Stimulated activated CD4-positive, alpha-beta T cell treated with anti-CD3 and anti-CD28 coated beads, TNF-alpha, amount 100 ng/mL, for 4 hours (primary cell): Measurements from ENCODE around the gene SHANK1.

Experiments used
- DNase-seq, 3 experiments: peaks; one replicate each; pipeline ENCODE4 v3.0.0-alpha.2; 2020; ENCODE audit warnings: low read depth in 3 of 3

The SHANK1 gene

DNA sequence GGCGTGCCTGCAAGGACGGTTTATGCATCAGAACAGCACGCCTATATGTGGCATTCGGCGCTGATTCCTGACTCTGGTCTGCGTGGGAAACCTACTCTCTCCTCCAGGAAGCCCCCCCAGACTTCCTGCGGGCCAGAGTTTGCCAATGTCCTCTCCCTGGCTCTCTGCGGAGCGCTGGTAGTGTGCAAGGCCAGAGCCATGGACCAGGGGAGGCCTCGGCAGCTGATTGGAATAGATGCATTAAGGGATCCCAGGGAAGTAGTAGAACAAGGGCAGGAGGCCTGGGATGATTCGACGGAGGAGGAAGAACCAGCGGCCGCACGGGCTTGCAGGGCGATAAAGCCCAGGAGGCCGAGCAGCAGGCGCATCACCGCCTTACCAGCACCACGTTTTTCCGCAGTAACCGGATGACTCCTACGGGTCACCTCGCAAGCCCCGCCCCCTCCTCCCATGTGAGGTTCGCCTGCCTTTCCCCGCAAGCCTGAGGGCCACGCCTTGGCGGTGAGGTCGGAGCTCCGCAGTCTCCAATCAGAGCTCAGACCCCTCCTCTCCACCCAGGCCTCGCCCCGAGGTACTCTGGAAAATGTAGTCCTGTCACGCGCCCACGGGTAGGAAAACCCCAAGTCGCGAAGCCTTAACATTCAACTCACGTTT, 8.6 kb upstream of the SHANK1 start:
- peak; percentile 27 to 58 (median 54) for DNase-seq

DNA sequence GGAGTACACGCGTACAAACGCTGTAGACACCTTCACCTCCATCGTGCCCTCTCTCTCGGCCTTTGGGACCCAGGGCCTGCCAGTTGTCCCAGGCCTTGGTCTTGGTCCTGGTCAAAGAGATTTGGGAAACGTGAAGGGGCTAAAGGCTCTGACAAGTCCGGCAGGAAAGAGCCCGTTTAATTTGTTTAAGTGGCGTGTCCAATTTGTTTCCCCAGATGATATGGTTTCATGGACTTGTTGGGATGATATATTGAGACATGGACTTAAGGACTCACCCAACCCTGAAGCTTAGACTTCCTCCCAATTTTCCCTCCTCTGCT, 6.3 kb upstream of the SHANK1 start:
- DNase-seq, result no peak

DNA sequence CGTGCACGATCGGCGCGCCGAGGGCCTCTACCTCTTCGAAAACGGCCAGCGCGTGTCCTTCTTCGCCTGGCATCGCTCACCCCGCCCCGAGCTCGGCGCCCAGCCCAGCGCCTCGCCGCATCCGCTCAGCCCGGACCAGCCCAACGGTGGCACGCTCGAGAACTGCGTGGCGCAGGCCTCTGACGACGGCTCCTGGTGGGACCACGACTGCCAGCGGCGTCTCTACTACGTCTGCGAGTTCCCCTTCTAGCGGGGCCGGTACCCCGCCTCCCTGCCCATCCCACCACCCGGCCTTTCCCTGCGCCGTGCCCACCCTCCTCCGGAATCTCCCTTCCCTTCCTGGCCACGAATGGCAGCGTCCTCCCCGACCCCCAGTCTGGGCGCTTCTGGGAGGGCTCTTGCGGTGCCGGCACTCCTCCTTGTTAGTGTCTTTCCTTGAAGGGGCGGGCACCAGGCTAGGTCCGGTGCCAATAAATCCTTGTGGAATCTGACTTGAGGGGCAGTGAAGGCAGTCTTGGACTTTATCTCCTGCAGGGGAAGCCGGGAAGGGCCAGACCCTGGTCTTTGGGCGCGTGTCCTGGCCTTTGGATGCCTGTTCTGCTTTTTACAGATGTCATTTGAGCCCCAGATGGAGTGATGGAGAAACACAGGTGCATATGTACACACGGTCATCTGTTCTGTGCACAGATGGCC, 5.8 kb upstream of the SHANK1 start:
- no peak for DNase-seq

DNA sequence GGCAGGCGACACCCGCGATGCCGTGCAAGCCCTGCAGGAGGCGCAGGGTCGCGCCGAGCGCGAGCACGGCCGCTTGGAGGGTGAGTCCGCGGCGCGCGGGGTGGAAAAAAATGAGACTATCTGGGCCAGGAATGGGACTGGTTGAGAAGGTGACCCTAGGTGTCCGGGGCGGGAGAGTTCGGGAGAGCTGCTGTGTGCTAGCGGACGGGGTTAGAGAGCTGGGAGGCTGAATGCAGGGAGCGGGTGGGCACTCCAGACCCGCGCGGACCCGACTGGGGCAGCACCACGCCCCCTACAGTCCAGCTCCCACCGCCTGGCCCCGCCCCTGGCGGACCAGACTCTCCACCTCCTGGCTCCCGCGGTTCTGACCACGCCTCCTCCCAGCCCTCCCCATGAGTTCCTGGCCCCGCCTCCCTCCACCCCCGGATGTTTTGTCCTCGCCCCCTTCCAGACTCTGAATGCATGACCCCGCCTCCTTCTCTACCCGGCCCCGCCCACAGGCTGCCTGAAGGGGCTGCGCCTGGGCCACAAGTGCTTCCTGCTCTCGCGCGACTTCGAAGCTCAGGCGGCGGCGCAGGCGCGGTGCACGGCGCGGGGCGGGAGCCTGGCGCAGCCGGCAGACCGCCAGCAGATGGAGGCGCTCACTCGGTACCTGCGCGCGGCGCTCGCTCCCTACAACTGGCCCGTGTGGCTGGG, 5.1 kb upstream of the SHANK1 start:
- peak; percentile 76 to 89 (median 77) for DNase-seq

DNA sequence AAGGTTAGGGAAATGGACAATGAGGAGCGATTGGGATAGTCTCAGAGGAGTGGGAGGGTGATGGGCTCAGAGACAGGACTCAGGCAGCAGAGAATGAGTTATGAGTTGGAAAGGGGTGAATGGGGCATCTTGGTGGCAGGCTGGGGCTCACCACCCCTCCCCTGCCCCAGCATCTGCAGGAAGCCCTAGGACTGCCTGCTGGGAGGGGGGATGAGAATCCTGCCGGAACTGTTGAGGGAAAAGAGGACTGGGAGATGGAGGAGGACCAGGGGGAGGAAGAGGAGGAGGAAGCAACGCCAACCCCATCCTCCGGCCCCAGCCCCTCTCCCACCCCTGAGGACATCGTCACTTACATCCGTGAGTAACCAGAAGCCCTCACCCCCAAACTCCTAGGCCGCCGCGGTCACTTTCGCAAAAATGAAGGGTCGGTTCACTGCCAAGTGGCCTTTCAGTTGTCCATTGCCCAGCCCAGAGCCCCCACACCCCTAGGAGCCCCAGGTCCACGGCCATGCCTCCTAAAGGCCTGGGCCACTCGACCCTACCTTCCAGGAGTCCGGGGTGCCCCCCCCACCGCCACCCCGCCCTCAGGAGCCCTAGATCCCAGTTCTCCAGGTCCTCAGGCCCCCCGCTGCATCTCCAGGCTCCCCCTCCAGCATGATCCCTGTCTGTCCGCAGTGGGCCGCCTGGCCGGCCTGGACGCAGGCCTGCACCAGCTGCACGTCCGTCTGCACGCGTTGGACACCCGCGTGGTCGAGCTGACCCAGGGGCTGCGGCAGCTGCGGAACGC, 4.3 kb upstream of the SHANK1 start:
- DNase-seq, result no peak

DNA sequence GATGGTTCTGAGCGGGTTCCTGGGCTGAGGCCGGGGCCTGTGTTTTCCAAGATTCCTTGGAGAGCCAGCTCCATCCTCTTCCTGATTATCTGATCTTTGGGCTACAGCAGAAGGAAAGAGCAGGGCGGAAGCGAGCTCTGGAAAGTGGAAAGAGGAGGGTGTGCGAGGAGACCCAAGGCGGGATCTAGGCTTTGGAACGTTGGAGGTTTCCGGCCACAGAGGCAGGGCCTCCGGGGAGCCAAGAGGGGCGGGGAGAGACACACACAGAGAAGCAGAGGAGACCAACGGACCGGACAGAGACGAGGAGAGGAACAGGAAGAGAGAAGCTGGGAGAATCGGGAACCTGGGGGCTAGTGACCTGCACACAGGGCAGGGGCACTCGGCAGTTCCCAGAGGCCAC, 3.5 kb upstream of the SHANK1 start, which contains the start of gene CLEC11A:
Gene CLEC11A (plus strand): TSS at position 296 of the 400 bp plus-strand sequence. CDS start 162 bp downstream, outside the sequence.
- no peak for DNase-seq

DNA sequence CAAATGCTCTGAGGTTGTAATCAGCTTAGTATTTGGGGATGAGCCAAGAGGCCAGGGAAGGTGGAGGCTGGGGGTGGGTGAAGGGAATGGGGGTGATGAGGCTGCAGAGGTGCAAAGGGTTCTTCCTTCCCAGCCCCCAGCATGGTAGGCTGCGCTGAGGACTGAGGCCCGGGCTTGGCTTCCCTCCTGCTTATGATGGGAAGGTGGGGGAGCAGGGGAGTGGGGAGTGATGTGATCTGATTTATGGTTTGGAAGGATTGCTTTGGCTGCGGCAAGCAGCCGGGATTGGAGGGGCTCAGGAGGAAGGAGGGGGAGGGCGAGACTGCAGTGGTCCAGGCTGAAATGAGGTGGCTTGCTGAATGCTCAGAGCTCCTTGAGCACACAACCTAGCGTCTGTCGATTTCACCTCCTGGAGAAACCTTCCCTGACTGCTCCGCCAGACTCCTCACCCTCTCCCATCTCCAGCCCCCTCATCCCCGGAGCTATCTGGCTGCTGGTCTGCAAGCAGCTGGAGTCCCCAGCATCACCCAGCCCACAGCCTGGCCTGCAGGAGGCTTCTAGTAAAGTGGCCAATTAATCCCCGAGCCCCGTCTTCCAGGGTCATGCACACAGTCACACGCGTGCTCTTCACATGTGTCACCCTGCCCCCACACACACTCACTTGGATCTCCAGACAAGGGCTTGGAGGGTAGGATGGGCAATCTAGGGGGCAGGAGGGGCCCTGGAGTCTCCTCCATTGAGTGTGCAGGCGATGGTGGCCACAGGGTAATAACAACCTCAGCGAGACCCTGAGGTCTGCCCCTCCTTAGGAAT, 2.8 kb upstream of the SHANK1 start:
- DNase-seq, result no peak

DNA sequence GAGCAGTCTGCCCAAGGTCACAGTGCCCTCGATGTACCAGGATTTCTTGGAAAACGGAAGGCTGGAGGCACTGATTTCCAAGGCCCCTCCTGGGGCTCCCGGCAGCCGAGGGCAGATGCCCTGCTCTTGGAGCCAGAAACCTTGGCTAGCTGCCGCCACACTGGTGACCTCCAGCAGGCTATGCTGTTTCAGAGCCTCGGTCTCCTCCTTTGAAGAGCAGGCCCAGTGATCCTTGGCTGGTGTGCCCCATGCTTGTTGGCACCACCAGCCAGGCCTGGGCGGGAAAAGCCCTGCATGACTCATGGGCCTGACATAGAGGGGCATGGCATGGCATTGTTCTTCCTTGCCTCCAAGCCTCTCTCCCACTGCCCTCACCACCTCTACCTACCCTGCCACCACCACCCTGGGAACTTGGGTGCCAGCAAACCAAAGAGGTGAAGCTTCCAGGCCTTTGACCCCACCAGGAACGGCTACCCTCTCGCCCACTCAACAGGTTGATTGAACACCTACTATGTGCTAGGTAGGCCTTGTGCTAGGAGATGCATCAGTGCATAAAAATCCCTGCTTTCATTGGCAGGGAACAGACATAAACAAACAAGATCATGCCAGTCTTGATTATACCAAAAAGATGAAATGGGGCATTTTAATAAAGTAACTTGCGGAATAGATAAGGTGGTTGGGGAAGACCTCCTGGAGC, 2.0 kb upstream of the SHANK1 start:
- no peak for DNase-seq

DNA sequence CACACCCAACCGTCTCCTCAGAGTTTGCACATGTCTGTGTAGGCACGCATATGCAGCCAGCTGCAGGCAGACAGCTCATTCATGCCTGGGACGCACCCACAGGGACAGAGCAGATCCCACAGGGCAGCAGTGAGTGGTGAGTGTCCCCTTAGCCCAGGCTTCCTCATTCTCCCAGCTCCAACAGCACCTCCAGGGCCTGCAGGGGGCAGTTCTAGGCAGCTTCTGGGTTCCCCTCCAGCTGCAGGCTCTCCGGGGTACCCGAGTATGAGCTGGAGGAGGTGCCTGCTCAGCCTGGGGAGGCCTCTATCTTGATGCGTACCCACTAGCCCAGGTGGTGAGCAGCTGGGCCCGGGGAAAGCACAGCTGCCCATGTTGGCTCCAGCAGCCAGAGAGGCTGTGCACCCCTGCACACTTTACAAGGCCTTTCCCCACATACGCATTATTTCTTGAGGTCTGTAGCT, 1.3 kb upstream of the SHANK1 start:
- no peak for DNase-seq

DNA sequence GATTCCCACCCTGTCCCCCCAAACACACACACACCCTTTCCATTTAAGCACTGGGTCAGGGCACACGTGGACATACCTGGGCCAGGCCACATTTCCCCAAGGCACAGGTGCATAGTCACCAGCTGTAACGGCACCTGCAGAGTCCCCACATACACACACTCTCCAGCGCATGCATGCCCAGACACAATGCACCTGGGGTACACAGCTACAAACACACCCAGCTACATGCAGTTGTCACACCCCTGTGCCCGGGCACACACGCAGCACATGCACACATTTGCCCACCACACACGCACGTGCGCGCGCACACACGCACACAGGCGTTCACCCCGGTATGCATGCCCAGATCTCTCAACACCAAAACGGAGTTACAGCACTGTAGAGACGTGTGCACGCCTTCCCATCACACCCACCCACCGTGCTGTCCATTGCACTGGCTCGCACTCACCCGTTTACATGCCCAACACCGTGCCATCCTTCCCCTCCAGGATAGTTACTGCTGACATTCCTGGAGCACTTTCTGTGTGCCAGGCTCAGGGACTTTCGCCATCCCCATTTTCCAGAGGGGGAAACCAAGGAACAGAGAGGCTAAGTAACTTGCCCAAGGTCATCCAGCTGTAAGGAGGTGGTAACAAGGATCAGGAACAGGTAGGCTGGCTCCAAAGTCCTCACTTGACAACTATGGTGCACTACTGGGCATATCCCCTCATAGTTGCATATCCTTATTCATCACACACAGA, 749 bp upstream of the SHANK1 start:
- DNase-seq, result no peak

DNA sequence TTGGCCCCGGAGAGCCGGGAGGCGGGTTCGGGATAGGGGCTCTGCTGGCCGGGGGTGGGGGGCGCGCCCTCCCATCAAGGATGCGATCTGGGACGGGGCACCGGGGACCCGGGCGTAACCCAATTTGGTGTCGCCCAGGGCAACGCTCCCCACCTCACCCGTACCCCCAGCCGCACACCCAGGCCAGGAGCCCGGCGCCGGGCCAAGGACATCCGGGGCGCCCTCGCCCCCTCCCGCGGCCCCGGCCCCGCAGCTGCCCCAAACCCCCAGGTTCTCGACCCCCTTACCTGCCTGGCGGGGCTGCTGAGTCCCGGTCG, 525 bp downstream of the SHANK1 start:
- no peak for DNase-seq

DNA sequence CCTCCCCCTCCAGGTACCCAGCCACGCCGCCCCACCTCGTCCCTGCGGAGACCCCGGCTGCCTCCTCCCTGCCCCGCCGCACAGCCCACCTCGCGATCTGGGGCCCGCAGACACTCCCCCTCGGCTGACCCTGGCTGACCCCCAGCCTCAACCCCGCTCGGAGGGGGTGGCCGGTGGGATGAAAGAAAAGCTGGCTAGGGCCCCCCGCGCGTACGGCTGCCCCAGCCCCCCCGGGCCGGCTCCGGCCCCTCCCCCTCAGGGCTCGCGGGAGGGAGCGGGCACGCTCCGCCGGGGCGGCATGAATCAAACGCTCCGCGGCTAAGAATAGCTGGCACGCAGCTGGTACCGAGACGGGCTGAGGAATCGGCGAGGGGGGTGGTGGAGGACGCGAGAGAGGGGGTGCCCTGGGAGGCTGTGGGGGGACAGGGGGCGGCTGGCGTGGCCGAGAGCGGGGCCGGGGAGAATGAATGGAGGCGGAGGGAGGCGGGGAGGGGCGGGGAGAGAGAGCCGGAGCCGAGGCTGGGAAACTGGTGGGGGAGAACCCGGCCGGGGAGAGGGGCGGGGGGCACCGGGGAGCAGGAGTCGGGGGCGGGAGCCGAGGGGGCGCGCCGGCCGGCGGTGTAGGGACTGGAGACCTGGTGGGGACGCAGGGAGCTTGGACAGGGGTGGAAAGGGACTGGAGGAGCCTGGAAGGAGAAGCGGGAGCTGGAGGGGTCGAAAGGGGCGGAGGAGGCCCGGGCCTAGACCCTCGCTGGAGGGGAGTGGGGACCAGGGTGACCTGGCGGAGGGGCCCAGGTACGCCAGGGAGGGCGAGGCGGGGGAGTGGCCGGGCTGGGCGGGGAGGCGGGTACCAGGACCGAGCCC, 1.1 kb downstream of the SHANK1 start:
- DNase-seq, result peak in 1 of 3 experiments; percentile 18

DNA sequence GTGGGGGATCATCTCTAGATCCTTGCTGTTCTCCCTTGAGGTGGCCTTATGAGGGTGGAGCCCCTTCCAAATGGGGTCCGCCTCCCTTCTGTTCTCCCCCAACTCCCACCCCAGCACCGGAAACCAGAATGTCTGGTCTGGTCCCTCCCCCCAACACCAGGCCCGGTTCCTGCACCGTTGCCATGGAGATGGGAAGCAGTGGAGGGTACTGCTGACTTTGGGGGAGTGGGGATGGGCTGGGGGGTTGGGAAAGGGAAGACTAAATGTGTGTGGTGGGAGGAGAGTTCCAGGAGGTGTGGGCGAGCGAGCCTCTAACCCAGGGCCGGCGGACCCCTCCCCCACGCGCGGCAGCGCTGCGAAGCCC, 1.7 kb downstream of the SHANK1 start:
- DNase-seq, result no peak

DNA sequence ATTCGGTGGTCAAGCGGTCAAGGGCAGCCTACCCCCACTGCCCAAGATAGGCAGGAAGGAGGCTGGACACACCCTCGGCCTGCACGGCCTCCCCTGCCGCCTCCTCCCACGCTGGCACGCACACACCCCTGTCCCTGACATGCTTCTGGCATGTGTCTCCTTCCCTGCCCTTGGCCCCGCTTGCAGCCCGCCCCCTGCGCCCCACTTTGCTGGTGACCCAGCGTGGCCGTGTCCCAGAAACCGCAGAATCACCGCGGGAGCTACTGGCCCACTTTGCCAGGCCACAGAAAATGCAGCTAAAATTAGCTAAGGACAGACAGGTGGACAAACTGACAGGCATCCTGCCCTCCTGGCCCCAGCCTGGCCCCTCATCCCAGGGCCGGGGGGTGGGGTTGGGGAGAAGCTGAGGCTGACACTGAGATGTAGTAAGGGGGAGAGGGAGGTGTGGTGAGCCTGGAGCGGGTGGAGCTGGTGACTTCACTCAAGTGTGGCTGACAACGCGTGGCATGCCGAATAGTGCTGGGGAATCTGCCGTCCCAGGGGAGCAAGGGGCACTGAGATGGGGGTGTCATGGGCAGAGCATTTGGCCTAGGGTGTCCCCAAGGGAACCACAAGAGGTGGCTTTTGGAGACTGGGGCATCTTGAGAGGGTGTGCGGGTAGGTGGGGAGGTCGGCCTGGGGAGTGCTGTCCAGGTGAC, 2.4 kb downstream of the SHANK1 start:
- no peak for DNase-seq

DNA sequence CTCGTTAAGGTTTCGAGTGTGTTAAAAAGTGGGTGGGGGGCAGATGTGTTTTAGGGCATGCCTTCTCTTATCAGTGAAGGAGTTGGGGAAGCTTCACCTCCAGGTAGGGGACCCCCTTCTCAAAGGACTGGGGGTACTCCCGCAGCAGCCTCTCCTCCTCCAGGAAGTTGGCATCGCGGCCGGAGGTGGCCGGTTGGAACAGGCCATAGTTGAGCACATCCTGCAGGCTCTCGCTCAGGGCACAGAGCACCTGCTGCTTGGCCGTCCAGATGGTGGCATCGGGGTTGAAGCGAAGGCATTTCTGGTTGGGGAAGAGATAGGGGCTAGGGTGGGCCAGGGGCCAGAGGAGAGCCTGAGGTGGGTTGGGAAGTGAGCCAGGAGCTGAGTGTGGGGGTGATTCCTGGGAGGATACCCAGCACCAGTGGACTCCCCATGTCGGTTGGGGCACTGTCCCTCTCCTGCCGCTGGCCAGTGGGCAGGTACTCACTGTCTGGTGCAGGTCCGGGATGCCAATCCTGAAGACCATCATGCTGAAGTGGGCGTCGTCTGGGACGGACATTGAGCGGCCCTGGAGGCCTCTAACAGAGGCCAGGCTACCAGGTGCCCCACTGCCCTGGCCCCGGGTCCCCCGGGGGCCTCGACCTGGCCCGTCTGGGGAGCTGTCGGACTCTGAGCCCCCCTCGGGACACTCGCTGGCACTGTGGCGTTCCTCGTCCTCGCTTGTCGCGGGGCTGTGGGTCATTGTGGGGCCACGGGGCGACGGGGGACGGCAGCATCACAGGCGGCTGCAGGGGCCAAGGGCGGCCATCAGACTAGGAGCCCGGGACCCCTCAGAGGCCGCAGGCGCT, 3.2 kb downstream of the SHANK1 start:
- no peak for DNase-seq

DNA sequence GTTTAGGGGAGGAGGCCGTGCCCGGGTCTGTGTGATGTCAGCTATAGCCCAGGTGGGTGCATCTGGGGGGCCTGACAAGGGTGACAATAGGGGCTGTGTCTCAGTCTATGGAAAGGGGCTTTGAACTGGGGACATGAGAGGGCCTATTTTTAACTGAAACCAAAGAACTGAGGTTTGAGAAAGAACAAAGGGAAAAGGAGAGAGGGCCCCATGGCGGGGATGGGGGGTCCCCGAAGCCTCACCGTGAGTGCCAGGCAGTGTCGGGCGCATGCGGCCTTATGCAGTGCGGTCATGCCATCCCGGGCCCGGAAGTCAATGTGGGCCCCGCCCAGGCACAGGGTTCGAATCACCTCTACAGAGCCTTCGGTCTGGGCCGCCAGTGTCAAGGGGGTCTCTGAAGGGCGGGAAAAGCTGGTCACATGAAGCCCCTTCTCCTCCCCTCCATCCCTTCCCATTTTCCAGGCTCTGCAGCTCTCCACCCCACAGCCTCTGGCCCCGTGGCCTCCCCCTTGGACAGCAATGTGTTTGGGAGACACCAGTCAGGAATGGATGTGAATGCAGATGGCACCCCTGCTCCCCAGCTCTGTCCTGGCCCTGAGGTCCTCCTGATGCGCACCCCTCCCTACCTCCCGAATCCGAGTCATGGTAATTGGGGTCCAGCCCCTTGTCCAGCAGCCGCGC, 5.9 kb downstream of the SHANK1 start:
- DNase-seq, result no peak

DNA sequence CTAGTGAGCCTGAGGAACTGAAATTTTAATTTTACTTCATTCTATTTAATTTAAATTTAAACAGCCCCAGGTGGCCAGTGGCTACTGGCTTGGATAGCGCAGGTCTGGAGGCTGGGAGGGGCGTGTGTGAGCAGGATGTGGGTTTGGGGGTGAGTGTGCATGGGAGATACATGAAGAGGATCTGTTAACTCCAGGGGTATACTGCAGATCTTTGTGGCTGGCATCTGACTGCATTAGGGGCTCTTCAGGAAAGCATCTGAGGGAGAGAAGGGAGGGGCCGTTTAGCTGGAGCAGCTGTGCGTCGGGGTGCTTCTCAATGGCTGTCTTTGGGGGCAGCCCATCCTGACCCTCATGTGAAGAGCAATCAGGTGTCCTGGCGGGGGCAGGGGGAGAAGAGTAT, 6.8 kb downstream of the SHANK1 start:
- no peak for DNase-seq
